ENCODE results near the gene RPL5.
"Not testable (repeated sequence)": the region's sequence is repeated elsewhere in the genome, so short reads cannot be mapped to it uniquely, and the experiment has no call there.

The RPL5 gene

DNA sequence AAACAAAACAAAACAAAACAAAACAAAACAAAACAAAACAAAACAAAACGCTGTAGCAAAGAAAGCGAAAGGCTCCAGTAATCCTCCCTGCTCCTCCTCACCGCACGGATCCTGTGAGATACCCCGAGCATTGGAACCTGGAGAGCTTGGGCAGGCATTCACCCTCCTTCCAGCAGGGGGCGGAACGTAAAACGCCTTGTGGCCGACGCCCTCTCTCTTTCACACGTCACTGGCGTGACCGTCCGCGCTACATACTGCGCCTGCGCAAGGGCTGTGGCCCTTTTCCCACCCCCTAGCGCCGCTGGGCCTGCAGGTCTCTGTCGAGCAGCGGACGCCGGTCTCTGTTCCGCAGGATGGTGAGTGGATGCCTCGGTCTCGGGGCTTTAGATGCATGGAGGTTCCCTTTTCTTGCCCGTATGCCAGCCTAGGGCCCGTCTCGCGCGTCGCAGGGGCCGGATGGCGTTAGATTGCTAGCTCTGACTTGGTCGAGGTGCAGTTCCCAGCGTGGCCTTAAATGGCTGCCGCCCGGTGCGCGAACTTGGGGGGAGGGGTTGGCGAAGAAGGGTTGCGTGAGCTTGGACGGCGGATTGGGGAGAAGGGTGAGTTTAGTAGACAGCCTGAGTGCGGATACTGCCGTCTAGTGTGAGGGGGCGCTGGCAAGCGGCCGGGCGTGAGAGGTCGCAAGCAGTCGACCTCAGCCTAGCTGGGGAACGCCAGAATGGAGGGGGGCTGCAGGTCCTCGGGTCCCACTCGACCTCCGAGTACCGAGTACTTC lies at the start of gene RPL5:
Gene RPL5 (plus strand): TSS at position 279 of the 775 bp plus-strand sequence. CDS start 75 bp downstream, at position 354.
- peak; percentile 76 for DNase-seq

DNA sequence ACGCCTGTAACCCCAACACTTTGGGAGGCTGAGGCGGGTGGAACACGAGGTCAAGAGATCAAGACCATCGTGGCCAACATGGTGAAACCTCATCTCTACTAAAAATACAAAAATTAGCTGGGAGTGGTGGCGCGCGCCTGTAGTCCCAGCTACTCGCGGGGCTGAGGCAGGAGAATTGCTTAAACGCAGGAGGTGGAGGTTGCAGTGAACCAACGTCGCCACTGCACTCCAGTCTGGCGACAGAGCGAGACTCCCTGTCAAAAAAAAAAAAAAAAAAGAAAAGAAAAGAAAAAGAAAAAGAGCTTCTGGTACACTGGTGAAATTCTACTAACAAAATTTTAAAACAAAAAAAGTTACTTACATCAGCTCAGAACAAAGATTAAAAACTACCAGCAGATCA lies 48.3 kb upstream of the RPL5 start:
- not testable (repeated sequence) for DNase-seq

DNA sequence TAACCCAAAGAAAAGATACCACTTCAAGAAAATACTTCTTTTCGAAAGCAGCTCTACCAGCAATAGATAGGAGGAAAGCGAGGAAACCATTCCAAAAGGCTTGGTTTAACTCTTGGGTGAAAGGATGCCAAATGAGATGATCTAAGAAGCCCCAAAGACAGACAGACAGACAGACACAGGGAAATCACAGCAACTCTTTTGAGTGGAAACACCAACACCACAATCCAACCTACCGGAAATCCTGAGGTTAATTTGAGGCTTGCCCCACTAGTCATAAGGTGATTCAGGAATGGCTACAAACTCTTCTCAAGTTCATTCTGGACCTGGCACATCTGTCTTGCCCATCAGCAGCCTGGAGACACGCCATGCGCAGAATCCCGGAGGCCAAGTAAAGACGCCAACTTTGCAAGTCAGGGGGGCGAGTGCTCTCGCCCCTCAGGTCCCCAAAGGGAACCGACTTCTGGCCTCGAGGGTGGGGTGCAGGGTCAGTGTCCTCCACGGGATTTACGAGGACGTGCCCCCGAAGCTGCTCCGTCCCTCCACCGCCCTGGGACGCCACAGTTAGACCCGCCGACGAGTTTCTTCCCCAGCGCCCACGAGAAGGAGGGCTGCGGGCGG lies 47.7 kb upstream of the RPL5 start:
- no peak for DNase-seq

DNA sequence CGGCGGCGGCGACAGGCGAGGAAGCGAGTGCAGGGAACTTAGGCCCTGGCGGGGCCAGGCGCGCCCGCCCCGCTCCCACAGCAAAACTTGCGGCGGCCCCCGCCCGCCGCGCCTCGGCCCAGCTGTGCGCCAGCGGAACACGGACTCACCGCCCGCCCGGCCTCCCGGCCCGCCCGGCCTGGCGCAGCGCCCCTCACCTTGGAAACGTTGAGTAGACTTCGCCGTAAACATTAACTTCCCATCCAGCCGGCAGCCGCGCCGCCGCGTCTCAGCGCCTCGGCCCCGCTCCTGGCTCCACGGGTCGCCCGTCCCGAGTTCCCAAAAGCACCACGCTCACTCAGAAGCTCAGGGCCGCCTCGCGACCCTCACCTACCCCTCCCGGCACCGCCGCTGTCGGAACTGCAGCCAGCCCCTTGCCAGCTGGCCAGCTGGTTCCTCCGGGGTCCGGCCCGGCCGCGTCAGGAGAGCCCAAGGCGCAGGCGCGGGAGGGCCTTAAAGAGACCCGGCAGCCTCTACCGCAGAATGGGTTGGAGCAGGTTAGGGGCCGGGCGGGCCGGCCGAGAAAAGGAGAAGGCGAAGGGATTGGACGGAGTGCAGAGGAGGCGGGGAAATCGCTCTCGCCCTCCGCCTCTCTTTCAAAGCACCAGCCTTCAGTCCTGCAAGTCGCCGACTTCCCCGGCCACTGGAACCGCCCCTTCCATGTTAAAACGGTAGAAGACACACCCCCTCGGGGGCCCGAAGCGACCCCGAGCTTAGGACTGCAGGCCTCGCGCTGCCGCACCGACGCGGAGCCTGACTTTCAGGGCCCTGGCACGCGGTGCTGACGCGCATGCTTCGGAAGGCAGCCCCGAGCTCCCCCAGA lies 47.0 kb upstream of the RPL5 start, which contains the start of gene EVI5:
Gene EVI5 (minus strand): TSS at position 470 of the 862 bp plus-strand sequence. CDS start 48,562 bp downstream, outside the sequence.
- DNase-seq = peak; percentile 84

DNA sequence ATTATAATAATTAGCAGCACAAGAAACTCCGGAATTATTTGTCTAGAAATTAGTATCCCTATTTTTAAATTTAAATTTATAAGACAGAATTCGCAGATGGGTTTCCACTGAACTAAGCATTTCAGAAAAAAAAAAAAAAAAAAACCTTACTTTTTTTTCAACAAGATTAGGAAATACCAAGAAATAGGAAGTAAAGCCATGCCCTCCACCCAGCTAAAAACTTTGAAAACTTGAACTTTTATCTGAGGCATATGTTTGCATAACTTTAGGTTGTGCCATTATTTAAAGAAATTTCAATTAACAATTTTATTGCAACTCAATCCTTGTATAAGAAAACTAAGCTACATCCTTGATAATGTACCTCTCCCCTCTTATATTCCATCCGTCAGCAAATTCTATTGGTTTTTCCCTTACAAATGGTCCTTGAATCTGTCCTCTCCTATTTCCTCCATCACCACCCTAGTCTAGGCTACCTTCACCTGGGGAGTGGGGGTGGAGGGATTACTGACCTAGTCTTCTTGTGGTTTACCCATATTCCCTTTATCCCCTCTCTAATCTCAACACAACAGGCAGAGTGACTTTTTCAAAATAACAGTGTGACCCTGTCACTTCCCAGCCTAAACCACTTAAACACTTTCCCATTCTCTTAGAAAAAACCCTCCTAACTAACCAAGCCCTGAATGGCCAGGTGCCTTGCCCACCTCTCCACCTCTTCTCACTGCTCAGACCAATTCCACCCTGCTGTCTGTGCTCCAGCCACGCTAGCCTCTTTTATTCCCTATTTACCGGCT lies 45.5 kb upstream of the RPL5 start:
- DNase-seq = no peak

DNA sequence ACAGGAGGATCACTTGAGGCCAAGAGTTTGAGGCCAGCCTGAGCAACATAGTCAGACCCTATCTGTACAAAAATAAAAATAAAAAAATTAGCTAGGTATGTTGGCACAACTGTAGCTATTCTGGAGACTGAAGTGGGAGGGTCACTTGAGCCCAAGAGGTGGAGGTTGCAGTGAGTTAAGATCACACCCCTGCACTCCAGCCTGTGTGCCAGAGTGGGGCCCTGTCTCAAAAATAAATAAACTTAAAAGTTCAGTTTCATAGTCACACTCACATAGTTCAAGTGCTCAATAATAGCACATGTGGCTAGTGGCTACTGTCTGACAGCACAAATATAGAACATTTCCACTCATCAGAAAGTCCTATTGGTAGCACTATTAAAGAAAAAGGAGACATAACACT lies 41.8 kb upstream of the RPL5 start:
- no peak for DNase-seq

DNA sequence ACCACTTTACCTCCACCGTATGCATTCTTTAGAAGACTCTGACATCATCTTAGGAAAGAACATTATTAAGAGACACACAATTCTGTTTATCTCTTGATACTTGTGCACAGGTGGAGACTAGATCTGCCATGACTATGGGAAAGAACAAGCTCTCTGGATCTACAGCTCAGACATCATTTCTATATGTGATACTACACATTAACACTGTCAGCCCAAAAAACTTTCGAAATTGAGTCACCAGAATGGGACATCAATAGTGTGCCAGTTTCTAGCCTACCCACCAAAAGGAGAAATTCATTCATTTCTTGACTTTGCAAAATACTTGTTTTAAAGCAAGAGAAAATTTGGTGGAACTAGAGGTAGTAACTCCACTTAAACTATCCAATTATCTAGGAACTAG lies 41.0 kb upstream of the RPL5 start:
- no peak for DNase-seq

DNA sequence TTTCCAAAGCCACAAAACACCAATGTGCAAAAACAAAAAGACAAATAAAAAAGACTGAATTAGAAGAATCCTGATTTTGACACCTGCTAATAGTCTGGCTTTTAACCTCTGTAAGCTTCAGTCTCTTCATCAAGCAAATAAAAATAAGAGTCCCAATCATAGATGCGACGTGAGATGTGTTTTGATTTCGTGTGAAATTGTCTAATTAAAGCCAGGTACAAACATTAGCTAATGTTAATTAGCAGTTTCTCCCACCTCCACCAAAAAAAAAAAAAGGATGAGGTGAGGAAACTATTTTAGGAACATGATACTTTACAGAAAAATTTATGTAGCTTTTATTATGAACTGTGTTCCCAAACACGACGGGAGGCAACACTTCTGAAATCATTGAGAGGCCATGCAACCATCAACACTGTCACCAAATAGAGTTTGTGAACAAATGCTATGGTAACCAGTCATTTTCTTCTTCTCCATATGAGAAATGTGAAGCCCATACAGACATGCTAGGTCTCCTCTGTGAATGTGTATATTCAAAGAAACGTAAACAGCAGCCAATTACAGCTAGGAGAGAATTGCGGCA lies 40.3 kb upstream of the RPL5 start:
- DNase-seq = no peak

DNA sequence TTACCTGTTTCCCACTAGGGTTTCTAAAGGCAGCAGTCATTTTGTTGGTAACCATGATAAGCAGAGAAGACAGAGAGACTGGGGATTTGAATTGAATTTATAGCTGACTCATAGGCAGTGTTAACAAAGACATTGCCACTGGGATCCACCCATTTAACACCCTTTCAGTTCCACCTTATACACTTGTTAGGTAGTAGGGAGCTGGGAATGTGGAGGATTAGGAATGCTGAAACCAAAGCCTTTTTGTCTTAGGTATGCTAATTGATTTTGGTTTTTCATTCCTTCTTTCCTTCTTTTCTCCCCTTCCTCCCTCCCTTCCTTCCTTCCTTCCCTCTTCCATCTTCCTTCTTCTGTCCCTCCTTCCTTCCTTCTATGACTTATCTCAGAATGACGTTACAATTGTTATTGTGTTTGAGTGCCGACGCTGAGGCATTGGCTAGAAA lies 39.5 kb upstream of the RPL5 start:
- DNase-seq = no peak

DNA sequence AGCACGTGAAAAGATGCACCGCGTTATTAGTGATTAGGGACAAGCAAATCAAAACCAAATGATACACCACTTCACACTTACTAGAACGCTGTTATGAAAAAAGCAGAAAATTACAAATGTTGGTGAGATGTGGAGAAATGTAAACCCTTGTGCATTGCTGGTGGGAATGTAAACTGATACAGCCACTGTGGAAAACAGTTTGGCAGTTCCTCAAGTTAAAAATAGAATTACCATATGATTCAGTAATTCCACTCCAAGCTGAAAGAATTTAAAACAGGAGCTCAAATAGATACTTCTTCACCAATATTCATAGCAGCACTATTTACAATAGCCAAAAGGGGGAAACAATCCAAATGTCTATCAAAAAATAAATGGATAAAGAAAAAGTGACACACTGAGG lies 36.7 kb upstream of the RPL5 start:
- DNase-seq = no peak

DNA sequence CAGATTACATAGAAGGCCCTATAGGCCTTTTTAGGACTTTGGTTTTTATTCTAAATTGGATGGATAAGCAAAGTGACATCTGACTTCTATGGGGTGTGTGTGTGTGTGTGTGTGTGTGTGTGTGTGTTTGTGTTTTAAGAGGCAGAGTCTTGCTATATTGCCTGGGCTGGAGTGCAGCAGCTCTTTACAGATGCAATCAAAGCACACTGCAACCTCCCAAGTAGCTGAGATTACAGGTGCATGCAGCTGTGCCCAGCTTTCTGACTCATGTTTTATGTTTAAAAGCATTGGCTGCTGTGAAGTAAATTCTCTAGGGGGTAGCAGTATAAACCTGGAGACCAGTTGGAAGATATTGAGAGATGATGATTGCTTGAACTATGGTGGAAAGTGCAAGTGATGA lies 34.5 kb upstream of the RPL5 start:
- no peak for DNase-seq

DNA sequence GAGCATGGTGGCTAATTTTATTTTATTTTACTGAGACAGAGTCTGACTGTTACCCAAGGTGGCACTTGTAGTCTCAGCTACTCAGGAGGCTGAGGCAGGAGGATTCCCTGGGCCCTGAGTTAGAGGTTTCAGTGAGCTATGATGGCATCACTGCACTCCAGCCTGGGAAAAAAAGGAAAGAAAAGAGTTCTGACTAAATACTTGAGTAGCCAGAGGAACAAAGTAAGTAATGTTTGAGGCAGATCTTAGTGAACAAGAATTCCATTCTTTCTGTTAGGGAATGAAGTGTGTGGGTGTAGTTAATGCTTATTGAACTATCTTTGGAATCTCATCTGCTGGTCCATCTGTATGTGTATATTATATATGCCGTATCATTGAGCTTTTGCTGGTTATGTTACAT lies 33.9 kb upstream of the RPL5 start:
- DNase-seq = no peak

DNA sequence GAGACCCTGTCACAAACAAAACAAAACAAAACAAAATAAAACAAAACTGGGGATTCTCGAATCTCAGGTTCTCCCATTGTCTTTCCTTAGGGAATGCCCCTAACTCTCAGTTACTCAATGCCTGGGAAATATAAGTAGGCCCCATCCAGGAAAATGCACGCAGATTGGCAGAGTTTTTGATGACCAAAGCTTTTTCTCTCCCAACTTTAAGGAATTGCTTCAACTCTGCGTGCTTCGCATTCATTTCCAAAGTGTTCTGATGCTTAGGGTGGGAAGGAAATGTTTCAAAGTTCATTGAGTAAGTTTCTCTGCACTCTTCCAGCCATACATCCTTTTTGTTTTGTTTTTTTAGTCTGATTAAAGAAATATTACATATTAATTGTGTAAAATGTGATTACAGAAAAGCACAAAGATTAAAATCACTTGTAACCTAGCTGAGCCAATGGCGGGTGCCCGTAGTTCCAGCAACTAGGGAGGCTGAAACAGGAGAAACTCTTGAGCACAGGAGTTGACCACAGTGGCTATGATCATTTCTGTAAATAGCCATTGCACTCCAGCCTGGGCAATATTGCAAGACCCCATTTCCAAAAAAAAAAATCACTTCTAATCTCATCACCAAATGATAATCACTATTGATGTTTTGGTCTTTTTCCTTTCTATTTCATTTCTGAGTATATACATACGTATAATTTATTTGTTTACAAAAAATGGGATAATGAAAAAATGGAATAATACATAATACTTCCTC lies 28.5 kb upstream of the RPL5 start:
- no peak for DNase-seq

DNA sequence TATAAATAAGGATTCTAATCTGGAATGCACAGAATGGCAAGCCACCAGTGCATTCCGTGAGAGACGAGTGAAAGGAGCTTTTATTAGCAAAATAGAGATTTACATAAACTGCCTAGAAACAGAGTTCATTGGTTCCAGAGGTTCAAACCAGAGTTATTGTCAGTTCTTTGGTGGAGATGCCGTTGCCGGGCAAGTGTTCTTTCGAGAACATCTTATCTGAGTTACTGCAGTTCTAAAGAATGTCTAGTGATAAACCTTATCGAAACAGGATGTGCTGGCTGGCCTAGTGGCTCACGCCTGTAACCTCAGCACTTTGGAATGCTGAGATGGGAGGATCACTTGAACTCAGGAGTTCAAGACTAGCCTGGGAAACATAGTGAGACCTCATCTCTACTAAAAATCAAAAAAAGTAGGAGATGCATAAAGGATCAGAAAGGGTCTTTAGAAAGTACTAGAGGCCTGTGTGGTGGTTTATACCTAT lies 27.1 kb upstream of the RPL5 start:
- no peak for DNase-seq

DNA sequence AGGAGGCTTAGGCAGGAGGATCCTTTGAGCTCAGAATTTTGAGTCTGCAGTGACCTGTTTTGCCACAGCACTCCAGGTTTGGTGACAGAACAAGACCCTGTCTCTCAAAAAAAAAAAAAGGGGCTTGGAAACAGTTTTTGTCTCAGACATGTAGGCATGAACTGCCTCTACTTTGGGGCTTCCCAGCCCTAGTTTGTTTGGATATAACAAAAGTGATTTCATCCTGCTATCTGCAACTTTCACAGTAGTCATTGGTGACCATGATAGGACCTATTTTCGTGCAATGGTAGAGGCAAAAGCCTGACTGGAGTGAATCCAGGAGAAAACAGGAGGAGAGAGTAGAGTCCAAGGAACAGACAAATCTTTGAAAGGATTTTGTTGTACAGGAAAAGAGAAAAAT lies 26.6 kb upstream of the RPL5 start:
- DNase-seq = no peak

DNA sequence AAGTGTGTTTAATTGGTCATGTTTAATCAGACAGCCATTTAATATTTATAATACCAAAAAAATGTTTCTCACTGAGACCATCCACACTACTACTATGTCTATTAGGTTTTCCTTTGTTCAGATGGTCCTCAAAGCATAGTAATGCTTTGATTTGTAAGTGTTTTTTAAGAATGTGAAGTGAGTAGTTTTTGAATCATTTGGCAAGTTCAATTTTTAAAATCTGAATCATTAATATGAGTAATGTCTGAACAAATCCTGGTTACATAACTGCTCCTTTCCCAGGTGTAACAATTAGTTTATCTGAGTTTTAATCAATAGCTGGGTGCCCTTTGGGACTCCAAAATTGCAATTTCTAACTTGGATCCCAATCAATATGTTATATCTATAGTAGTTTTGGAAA lies 23.5 kb upstream of the RPL5 start:
- no peak for DNase-seq

DNA sequence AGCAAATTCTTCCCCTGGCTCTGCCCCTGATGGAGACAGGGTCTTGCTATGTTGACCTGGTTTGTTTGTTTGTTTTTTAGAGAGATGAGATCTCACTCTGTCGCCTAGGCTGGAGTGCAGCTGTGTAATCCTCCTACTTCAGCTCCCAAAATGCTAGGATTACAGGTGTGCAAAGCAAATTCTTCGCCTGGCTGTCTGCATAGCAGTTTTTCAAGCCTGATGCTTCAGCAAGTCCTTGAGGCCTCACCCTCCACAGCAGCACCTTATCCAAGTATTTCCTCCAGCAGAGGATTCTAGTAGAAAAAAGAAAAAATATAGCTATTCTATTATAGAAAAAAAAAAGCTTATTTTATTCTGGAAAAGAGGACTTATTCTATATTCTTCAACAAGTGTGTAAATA lies 15.1 kb upstream of the RPL5 start:
- DNase-seq = no peak

DNA sequence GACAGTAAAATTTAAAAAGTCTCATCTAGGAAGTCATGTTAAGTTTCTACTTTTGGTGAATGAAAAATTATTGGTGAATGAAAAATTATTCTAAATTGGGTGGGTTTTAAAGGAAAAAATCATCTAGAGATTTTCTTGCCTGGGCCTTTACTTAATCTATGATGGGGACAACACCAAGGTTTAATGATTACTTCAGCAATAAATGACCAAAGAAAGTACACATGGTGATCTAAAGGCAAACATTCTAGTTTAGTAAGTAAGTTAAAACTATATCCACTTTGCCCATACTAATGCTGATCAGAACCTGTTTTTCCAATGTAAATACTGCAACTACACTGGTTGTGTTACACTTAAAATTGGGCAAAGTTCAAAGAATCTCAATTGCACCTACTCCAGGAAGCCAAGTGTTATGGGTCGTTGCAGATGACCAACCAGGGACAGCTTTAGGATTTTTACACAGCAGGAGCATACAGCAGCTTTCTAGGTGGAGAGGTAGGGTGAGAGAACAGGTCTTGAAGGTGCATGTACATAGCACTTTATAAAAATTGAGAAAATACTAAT lies 14.6 kb upstream of the RPL5 start:
- DNase-seq = no peak

DNA sequence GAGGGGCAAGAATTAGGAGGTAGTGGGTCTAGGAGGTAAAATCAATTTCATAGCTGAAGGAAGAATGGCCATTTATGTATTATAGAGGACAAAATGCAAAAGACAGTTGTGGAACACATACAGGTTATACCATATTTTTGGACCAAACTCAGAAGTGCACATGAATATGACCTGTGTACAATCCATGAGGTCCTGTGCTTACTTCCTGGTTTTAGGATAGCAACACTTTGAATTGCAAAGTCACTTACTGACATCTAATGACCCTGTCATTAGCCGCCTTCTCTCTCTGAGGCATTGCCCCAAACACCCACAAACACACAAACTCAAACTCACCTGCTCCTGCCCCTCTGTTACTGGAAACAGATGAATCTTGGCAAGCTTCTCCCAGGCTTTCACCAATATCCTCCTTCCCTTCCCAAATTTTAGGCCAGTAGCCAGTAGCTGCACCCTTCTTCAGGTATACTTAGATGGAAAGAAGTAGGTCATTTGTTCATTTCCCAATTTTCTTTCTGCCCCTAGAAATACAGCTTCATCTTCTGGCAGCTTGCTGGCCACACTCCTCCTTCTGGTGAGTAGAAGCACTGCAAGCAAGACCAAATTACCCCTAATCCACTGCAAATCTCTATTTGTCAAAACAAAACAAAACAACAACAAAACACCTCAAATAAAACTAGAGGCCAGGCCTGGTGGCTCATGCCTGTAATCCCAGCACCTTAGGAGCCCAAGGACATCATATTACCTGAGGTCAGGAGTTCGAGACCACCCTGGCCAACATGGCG lies 13.7 kb upstream of the RPL5 start:
- DNase-seq = no peak

DNA sequence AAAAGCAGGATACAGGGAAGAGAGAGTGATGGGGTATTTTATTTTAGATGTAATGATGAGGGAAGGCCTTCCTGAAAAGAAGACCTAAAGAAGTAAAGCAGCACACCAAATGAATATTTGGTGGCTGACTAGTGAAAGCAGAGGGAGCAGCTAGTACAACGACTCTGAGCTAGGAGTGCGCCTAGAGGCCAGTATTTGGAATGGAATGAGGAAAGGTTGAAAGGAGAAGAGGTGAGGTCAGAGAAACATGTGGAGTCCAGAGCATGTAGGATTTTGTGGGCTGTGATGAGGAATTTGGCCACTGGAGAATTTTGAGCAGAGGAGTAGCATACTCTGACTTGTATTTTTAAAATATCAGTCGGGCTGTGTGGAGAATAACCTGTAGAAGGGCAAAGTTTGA lies 11.8 kb upstream of the RPL5 start:
- no peak for DNase-seq

Data from NCI-H187 treated with DMSO at 0.1 percent for 48 hours (cell line).